ENCODE measurements around the gene UBE2O.
A peak's percentile ranks its signal among the peaks of the same experiment; 100 is the strongest.
"Not testable (repeated sequence)": the region's sequence is repeated elsewhere in the genome, so short reads cannot be mapped to it uniquely, and the experiment has no call there.

The UBE2O gene

GRCh38 chr17:76351526-76352071 is 101.4 kb downstream of the UBE2O start:
- no peak overlapping the region for H3K4me3 ChIP-seq
- H3K36me3 ChIP-seq = peaks cover 12 to 18% (median 16%) of the 10 kb centered on the region in 3 donors
- TF ChIP-seq CTCF (IDR thresholded peaks at IDR 0.05) = no peak
- peaks cover 0 to 3% of the 10 kb centered on the region in 2 donors for H3K27me3 ChIP-seq
- intact Hi-C loops (cut with DNase I; ENCODE audit: low total_unique reads) = no loop called here
- H3K4me1 ChIP-seq = peaks cover 0 to 26% (median 22%) of the 10 kb centered on the region in 4 donors
- H3K27ac ChIP-seq = peak overlapping the region in 1 of 2 donors; percentile 81
- DNase-seq = no peak
- H3K9me3 ChIP-seq = no peaks in the 10 kb centered on the region

- peaks cover 0 to 26% (median 22%) of the 10 kb centered on the region in 4 donors for H3K4me1 ChIP-seq
- no peak for DNase-seq
- H3K36me3 ChIP-seq = peaks cover 18 to 29% (median 26%) of the 10 kb centered on the region in 3 donors
- no peaks in the 10 kb centered on the region for H3K9me3 ChIP-seq
- H3K4me3 ChIP-seq = no peak overlapping the region
- TF ChIP-seq CTCF (IDR thresholded peaks at IDR 0.05) = no peak
- peaks cover 0 to 2% of the 10 kb centered on the region in 2 donors for H3K27me3 ChIP-seq
- no peak overlapping the region for H3K27ac ChIP-seq
- intact Hi-C loops (cut with DNase I; ENCODE audit: low total_unique reads) = no loop called here
Observed at GRCh38 chr17:76350463-76350862, 102.5 kb downstream of the UBE2O start.

GRCh38 chr17:76346936-76347335 is 106.0 kb downstream of the UBE2O start:
- intact Hi-C loops (cut with DNase I; ENCODE audit: low total_unique reads); DNase-seq; H3K9me3 ChIP-seq; H3K27ac ChIP-seq; H3K4me3 ChIP-seq; H3K27me3 ChIP-seq: not testable (repeated sequence)
- Histone ChIP-seq H3K4me1 (peaks cover 0 to 10% (median 8%) of the 10 kb centered on the region in 4 donors), H3K36me3 (peaks cover 42 to 63% (median 54%) of the 10 kb centered on the region in 3 donors)

- peaks cover 46 to 77% (median 60%) of the 10 kb centered on the region in 3 donors for H3K36me3 ChIP-seq
- peak in 1 of 2 donors; percentile 40 for DNase-seq
- no peak for TF ChIP-seq CTCF (IDR thresholded peaks at IDR 0.05)
- H3K4me1 ChIP-seq = no peaks in the 10 kb centered on the region
- no peak overlapping the region for H3K27ac ChIP-seq
- H3K27me3 ChIP-seq = no peaks in the 10 kb centered on the region
- H3K4me3 ChIP-seq = no peak overlapping the region
- H3K9me3 ChIP-seq = no peaks in the 10 kb centered on the region
- intact Hi-C loops (cut with DNase I; ENCODE audit: low total_unique reads) = no loop called here
Observed at GRCh38 chr17:76345377-76345974, 107.5 kb downstream of the UBE2O start.

GRCh38 chr17:76343106-76343505 is 109.8 kb downstream of the UBE2O start:
- no peaks in the 10 kb centered on the region for H3K9me3 ChIP-seq
- peaks cover 0 to 11% (median 3%) of the 10 kb centered on the region in 4 donors for H3K4me1 ChIP-seq
- no peak overlapping the region for H3K27ac ChIP-seq
- H3K4me3 ChIP-seq = no peak overlapping the region
- intact Hi-C loops (cut with DNase I; ENCODE audit: low total_unique reads) = no loop called here
- no peaks in the 10 kb centered on the region for H3K27me3 ChIP-seq
- no peak for TF ChIP-seq CTCF (IDR thresholded peaks at IDR 0.05)
- no peak for DNase-seq
- peaks cover 46 to 76% (median 58%) of the 10 kb centered on the region in 3 donors for H3K36me3 ChIP-seq

- Histone ChIP-seq H3K9me3 (no peaks in the 10 kb centered on the region), H3K27me3 (no peaks in the 10 kb centered on the region), H3K27ac (no peak overlapping the region), H3K4me1 (peaks cover 0 to 24% (median 6%) of the 10 kb centered on the region in 4 donors), H3K4me3 (no peak overlapping the region), H3K36me3 (peaks cover 31 to 60% (median 40%) of the 10 kb centered on the region in 3 donors)
- DNase-seq = peak in 1 of 2 donors; percentile 3
- TF ChIP-seq CTCF (IDR thresholded peaks at IDR 0.05) = no peak
- intact Hi-C loops (cut with DNase I; ENCODE audit: low total_unique reads) = no loop called here
Observed at GRCh38 chr17:76341301-76341700, 111.7 kb downstream of the UBE2O start.
